Activated naive CD4-positive, alpha-beta T cell treated with Interleukin-2 at 50 U/mL for 16 hours (primary cell): ENCODE results near the gene ERBB4.

ENCODE experiments used
- DNase-seq: peaks from one replicate; pipeline ENCODE4 v3.0.0-alpha.2; 2020

The ERBB4 gene

DNA sequence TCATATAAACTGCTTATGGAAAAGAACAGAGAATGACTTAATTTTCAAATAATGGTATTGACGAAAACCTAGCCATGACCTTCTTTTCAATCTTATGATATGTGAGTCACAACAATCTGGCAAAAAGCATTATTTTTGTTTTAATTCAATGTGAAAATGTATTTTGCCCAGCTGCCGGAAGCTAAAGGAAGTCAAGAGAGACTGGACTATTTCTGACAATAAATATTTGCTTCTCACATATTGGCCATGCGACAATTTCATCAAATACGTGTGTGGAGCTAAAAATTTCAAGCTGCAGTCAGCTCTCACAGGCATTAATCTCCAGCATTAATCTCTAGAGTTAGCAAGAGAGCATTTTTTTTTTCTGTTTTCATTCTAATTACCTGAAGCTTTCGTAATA lies 1101.2 kb downstream of the ERBB4 start:
- DNase-seq: no peak

GRCh38 chr2:211436182-211436581 lies 1102.4 kb downstream of the ERBB4 start:
- DNase-seq: no peak

DNA sequence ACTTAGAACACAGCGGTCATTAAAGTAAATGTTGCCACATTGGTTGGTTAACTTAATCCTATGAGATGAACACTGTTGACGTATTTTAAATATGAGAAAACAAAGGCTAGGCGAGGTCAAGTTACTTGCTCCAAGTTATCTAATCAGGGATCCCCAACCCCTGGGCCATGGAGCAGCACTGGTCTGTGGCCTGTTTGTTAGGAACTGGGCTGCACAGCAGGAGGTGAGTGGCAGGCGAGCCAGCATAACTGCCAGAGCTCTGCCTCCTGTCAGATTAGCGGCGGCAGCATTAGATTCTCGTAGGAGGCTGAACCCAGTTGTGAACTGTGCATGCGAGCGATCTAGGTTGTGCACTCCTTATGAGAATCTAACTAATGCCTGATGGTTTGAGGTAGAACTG lies 1103.3 kb downstream of the ERBB4 start:
- DNase-seq: no peak

DNA sequence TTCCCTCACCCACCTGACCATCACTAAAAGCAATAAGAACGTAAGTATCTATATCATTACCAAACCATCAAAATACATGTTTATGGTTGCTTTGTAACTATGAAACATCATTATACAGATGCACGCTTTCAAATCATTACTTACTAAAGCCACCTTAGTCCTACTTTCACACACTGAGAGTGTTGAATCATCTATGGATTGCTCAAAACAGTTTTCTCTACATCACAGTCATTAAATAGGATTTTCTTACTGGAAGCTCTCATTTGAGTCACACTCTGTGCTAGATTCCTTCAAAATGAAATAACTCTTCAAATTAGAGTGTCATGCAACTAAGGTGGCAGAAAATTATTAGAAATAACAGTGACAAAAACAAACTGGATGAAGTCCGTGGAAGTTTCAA lies 1103.8 kb downstream of the ERBB4 start:
- DNase-seq: no peak

- DNase-seq: no peak
These were observed 1109.2 kb downstream of the ERBB4 start for GRCh38 chr2:211429256-211429920.

GRCh38 chr2:211426240-211426639 lies 1112.4 kb downstream of the ERBB4 start:
- no peak for DNase-seq

GRCh38 chr2:211423018-211423417 lies 1115.6 kb downstream of the ERBB4 start:
- no peak for DNase-seq

- no peak for DNase-seq
These were observed 1121.1 kb downstream of the ERBB4 start for GRCh38 chr2:211417544-211417943.

- no peak for DNase-seq
These were observed 1122.2 kb downstream of the ERBB4 start for GRCh38 chr2:211416373-211416772.

GRCh38 chr2:211413746-211414145 lies 1124.9 kb downstream of the ERBB4 start:
- no peak for DNase-seq

DNA sequence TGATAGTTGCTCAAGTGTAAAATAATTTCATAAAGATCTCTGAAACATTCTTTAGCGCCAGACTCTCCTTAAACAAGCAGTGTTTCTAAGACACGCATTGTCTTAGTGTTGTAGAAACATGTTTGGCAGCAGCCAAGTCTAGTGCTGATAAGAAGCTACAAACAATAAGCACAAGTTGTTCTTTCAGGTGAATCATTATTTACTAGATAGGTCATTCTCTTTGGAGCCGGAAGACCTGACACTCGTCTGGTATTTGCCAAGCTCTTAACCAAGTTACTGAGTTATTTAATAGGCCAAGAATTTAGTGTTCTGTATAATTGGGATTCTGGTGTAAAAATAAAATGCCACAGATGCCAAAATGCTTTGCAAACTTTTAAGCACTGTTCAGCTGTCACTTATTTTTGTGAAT lies 1130.1 kb downstream of the ERBB4 start:
- no peak for DNase-seq

- DNase-seq: no peak
These were observed 1131.5 kb downstream of the ERBB4 start for GRCh38 chr2:211407076-211407475.

- DNase-seq: no peak
These were observed 1133.6 kb downstream of the ERBB4 start for GRCh38 chr2:211405036-211405435.

- DNase-seq: no peak
These were observed 1134.5 kb downstream of the ERBB4 start for GRCh38 chr2:211404098-211404497.

DNA sequence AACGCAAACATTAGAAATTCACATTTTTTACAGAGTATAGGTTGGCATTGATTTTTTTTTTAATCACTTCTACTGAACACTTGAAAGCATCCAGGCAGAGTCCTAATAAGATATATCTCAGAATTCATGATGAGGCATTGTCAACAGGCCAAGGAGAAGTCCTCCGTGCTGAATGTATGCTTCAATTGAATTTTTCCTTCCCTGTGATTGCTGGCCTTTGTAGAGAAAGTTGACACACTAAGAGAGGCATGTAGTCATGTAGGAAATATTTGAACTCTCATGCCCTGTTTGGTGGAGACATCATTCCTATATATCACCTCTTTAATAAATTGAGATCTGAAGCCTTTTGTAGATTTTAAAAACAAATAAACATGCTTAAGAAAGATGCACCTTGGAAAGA lies 1137.3 kb downstream of the ERBB4 start:
- DNase-seq: no peak

GRCh38 chr2:211397764-211398163 lies 1140.8 kb downstream of the ERBB4 start:
- no peak for DNase-seq

DNA sequence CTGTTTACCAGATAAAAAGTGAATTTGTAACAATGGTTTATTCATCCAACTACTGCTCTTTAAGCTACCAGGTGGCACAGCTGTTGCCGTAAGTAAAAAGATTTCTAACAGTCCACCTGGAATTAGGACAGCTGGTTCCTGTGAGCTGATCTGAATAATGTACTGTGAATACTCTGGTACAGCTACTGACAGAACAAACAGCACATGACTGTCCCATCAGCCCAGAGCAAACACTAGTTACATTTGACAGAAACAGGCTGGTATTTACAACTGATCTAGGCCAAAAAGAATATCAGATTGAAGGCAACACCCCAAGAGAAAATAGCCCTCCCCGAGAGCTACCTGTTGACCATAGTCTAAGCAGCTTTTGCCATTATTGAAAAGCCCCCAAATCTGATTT lies 1141.8 kb downstream of the ERBB4 start:
- DNase-seq: no peak

GRCh38 chr2:211391189-211391567 lies 1147.4 kb downstream of the ERBB4 start:
- DNase-seq: no peak

DNA sequence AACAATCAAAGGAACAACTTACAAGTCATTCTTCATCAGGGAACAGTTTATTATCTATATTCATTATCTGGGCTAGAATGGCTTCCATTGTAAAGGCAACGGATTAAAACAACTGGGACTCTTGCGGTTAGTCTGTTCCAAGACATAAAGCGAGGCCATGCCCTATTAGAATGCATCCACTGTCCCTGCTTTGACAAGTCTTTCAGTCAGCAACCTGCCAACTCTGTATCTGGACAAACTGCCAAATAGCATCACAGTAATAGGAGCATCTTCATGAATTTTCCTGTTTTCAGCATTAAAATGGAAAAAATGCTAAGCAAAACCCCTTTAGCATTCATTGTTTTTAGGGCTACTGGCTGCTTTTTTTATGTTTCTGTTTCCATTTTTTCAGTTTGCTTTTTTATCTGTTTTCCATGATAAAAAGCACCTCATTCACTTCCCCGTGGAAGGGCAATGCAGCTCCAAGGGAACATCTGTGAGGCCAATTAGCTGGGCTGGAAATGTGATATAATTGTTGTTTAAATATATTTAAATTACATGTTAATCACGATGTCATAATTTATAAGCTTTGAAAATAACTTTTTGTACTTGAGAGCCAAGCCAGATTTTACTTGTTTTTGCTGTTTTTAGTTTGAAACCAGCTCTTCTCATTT lies 1147.9 kb downstream of the ERBB4 start:
- DNase-seq: no peak

GRCh38 chr2:211387734-211388133 lies 1150.9 kb downstream of the ERBB4 start:
- no peak for DNase-seq

DNA sequence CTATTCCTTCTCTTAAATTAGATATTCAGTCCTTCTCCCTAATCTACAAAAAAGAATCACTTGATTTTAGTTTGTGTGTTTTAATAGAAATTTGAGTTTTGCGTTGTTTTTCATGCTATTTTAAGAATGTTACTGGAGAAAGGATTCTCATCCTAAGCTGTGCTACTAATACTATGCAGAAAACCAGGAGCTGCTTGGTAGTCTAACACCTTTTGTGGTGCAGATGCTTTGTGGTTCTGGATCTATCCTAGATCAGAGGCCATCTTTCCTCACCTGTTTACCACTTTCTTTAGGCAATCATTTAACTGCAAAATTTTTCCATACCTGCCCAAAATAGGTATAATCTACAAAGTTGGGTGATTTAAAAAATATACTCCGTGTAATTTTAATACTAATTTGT lies 1158.6 kb downstream of the ERBB4 start:
- DNase-seq: no peak

DNA sequence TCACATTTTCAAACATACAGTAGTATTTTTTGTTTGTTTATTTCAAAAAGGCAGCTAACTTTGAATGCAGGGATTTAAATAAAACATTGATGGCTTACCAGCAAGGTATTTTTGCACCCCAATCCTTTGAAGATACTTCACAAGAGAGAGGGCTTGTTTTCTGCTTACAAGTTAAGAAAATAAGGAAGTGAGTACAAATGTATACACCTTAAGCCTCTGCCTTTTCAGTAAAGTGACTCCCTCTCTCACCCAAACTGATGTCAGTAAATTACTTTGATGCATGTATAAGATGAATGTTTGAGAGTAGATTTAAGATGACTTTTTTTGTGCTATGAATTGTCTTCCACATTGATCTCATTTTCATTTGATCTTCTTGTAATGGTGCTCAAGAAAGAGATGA lies 1162.2 kb downstream of the ERBB4 start:
- DNase-seq: no peak

GRCh38 chr2:211373203-211373602 lies 1165.4 kb downstream of the ERBB4 start:
- no peak for DNase-seq

DNA sequence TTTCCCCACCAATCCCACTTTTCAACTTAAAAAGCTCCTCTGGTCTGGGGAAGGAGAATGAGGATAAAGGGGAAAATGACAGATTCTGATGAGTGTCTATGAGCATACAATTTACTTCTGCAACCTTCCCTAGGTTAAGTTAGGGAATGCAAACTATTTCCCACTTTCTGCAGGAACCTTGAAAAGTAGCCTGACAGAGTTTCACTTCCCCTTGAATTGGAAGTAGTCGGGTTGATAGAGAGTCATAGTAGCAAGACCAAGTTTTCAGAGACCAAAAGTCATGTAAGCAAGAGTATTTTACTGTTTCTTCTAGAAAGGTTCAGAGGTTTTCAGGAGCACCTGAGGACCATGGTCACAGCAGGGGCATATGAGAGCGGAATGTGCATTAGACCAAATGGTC lies 1167.1 kb downstream of the ERBB4 start:
- no peak for DNase-seq

DNA sequence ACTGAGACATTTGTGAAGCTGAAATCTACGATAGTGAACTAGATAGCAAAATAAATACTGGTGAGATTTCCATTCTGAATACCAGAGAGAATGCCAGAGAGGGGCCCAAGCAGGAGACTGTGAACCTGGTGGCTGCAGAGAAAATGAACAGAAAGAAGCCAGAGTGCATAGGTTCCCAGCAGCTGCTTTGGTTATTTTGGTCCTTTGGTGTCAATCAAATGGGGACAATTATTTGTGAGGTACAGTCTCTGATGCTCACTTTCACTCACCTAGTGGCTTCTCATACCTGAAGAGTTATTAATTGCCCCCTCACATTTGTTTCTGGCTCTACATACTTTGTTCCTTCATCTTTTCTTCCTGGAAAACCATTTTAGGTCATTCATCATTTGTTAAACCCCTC lies 1170.1 kb downstream of the ERBB4 start:
- no peak for DNase-seq
